GM21447 (cell line): Measurements from ENCODE around the gene UBASH3A.
"Not testable (repeated sequence)": the region's sequence is repeated elsewhere in the genome, so short reads cannot be mapped to it uniquely, and the experiment has no call there.

ENCODE experiments used
- ATAC-seq: cut with Tn5 transposase; IDR thresholded peaks from one replicate; pipeline ENCODE4 v1.9.1; 2021; ENCODE audit not compliant: unreplicated experiment

UBASH3A gene

GRCh38 chr21:42463861-42464515 is 60.3 kb downstream of the UBASH3A start:
- ATAC-seq = no peak

GRCh38 chr21:42465008-42465802 is 61.5 kb downstream of the UBASH3A start:
- no peak for ATAC-seq

- no peak for ATAC-seq
Measured at GRCh38 chr21:42465803-42466127, 62.1 kb downstream of the UBASH3A start.

- ATAC-seq = no peak
Measured at GRCh38 chr21:42466700-42467099, 63.0 kb downstream of the UBASH3A start.

- ATAC-seq = no peak
Measured at GRCh38 chr21:42467140-42467983, 63.7 kb downstream of the UBASH3A start.

- ATAC-seq = no peak
Measured at GRCh38 chr21:42468491-42469131, 64.9 kb downstream of the UBASH3A start.

GRCh38 chr21:42469272-42469671 is 65.6 kb downstream of the UBASH3A start:
- ATAC-seq = peak; percentile 45

- ATAC-seq = not testable (repeated sequence)
Measured at GRCh38 chr21:42469726-42470125, 66.0 kb downstream of the UBASH3A start.

- no peak for ATAC-seq
Measured at GRCh38 chr21:42471206-42471605, 67.5 kb downstream of the UBASH3A start.

GRCh38 chr21:42471716-42472330 is 68.1 kb downstream of the UBASH3A start:
- ATAC-seq = no peak

GRCh38 chr21:42472521-42472920 is 68.8 kb downstream of the UBASH3A start:
- no peak for ATAC-seq

- no peak for ATAC-seq
Measured at GRCh38 chr21:42473498-42474042, 69.9 kb downstream of the UBASH3A start.

GRCh38 chr21:42474043-42474831 is 70.5 kb downstream of the UBASH3A start:
- ATAC-seq = no peak

GRCh38 chr21:42475036-42475435 is 71.3 kb downstream of the UBASH3A start:
- ATAC-seq = no peak

GRCh38 chr21:42475526-42476387 is 72.1 kb downstream of the UBASH3A start:
- no peak for ATAC-seq

GRCh38 chr21:42476388-42477331 is 73.0 kb downstream of the UBASH3A start:
- ATAC-seq = no peak

GRCh38 chr21:42478504-42478903 is 74.8 kb downstream of the UBASH3A start:
- no peak for ATAC-seq

- no peak for ATAC-seq
Measured at GRCh38 chr21:42479582-42479981, 75.9 kb downstream of the UBASH3A start.
